ENCODE results near the gene TENM3. TPM values are rescaled to one million over a fixed set of nuclear protein-coding genes. Genes with fewer than 3 reads are reported as not detected.

Gene TENM3
- total and polyA plus RNA-seq, 4 donors = 0.05 to 5.5 (median 1.1) TPM; not detected in 1

- no peaks in the 10 kb centered on the region for H3K36me3 ChIP-seq (ENCODE audit: control insufficient read depth in 1 of 2, insufficient read depth in 2 of 2, low read length in 1 of 2)
- no peak overlapping the region for H3K27ac ChIP-seq (ENCODE audit: low read depth in 1 of 2, low read length in 2 of 2)
- DNase-seq = no peak
- no peaks in the 10 kb centered on the region for H3K27me3 ChIP-seq (ENCODE audit: control insufficient read depth in 1 of 2, insufficient read depth in 2 of 2, low read length in 1 of 2)
- WGBS, 2 donors = 89 to 90% methylated on average over 6 of the region's 6 CpGs
- no peaks in the 10 kb centered on the region for H3K4me1 ChIP-seq (ENCODE audit: control insufficient read depth in 1 of 2, insufficient read depth in 2 of 2, low read length in 2 of 2)
- intact Hi-C loops (cut with DNase I) = no loop called here
- no peak overlapping the region for H3K4me3 ChIP-seq (ENCODE audit: low read length in 2 of 2)
- ATAC-seq (ENCODE audit: low FRiP score) = no peak
- no peaks in the 10 kb centered on the region for H3K9me3 ChIP-seq (ENCODE audit: control insufficient read depth, low read length)
These were observed 455.0 kb downstream of the TENM3 start for GRCh38 chr4:182698212-182698611.

- Histone ChIP-seq H3K27me3 (ENCODE audit: control insufficient read depth in 1 of 2, insufficient read depth in 2 of 2, low read length in 1 of 2) (no peaks in the 10 kb centered on the region), H3K4me1 (ENCODE audit: control insufficient read depth in 1 of 2, insufficient read depth in 2 of 2, low read length in 2 of 2) (no peaks in the 10 kb centered on the region), H3K9me3 (ENCODE audit: control insufficient read depth, low read length) (no peaks in the 10 kb centered on the region), H3K4me3 (ENCODE audit: low read length in 2 of 2) (no peak overlapping the region), H3K27ac (ENCODE audit: low read depth in 1 of 2, low read length in 2 of 2) (no peak overlapping the region), H3K36me3 (ENCODE audit: control insufficient read depth in 1 of 2, insufficient read depth in 2 of 2, low read length in 1 of 2) (no peaks in the 10 kb centered on the region)
- DNase-seq (no peak), ATAC-seq (ENCODE audit: low FRiP score) (no peak)
- intact Hi-C loops (cut with DNase I) = no loop called here
- 87 to 93% methylated on average over 3 of the region's 3 CpGs for WGBS, 2 donors
These were observed 456.0 kb downstream of the TENM3 start for GRCh38 chr4:182699201-182699600.

DNA sequence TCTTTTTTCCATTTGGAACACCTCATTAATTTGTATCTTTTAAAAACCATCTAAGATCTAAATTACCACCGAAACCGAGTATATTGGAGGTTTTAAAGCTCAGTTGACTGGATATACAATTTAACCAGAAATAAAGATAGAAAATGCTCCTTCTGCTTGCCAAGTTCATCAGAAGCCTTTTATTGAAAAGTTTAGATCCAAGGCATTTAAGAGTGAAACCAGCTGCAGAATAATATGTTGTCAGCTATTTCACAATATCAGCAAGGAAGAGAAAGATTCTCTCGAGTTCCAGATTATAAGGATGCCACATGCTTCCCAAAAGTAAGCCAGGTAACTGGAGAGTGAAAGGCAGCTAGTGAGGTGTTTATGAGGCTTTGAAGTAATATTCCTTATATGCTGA lies 456.6 kb downstream of the TENM3 start:
- H3K4me3 ChIP-seq (ENCODE audit: low read length in 2 of 2) = no peak overlapping the region
- no peaks in the 10 kb centered on the region for H3K9me3 ChIP-seq (ENCODE audit: control insufficient read depth, low read length)
- ATAC-seq (ENCODE audit: low FRiP score) (no peak), DNase-seq (no peak)
- 78 to 82% methylated on average over 3 of the region's 3 CpGs for WGBS, 2 donors
- H3K36me3 ChIP-seq (ENCODE audit: control insufficient read depth in 1 of 2, insufficient read depth in 2 of 2, low read length in 1 of 2) = no peaks in the 10 kb centered on the region
- intact Hi-C loops (cut with DNase I) = no loop called here
- no peak overlapping the region for H3K27ac ChIP-seq (ENCODE audit: low read depth in 1 of 2, low read length in 2 of 2)
- no peaks in the 10 kb centered on the region for H3K27me3 ChIP-seq (ENCODE audit: control insufficient read depth in 1 of 2, insufficient read depth in 2 of 2, low read length in 1 of 2)
- H3K4me1 ChIP-seq (ENCODE audit: control insufficient read depth in 1 of 2, insufficient read depth in 2 of 2, low read length in 2 of 2) = no peaks in the 10 kb centered on the region

DNA sequence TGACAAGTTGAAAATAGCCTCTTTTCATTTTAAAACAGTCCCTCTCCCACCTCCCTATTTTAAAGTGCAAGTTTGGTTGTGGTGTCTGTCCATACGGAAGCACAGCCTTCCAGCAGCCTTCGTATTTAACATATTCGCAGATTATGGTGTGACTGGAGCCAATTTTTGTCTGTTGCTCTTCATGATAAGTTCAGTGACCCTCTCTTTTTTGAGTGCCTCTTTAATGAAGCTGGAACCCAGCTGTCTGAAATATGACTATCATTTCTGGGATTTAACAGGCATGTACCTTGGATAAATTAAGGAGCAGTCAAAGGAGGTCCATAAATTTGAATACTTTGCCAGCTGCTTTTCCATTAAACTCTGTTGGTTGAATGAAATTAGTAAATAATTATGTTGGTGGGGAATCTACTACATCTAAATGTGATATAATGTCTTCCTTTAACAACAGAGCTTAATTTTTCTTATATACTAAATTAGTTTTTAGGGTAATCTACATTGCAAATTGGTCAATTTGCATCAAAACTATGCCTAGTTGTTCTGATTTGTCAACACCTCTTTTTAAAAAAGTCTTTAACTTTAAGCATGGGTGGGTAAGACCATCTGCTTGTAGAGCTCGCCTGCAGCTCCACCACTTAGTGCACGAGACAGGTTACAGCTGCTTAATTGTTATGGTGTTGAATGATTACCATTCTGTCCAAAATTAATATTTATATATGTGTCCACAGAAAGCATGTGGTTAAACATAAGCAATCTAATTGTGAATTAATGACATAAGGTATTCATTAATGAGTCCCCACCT lies 457.4 kb downstream of the TENM3 start:
- Histone ChIP-seq H3K27ac (ENCODE audit: low read depth in 1 of 2, low read length in 2 of 2) (no peak overlapping the region), H3K9me3 (ENCODE audit: control insufficient read depth, low read length) (no peaks in the 10 kb centered on the region), H3K27me3 (ENCODE audit: control insufficient read depth in 1 of 2, insufficient read depth in 2 of 2, low read length in 1 of 2) (no peaks in the 10 kb centered on the region), H3K4me1 (ENCODE audit: control insufficient read depth in 1 of 2, insufficient read depth in 2 of 2, low read length in 2 of 2) (no peaks in the 10 kb centered on the region), H3K4me3 (ENCODE audit: low read length in 2 of 2) (no peak overlapping the region), H3K36me3 (ENCODE audit: control insufficient read depth in 1 of 2, insufficient read depth in 2 of 2, low read length in 1 of 2) (no peaks in the 10 kb centered on the region)
- DNase-seq = no peak
- WGBS, 2 donors = 94% methylated on average over 5 of the region's 5 CpGs
- intact Hi-C loops (cut with DNase I) = no loop called here
- no peak for ATAC-seq (ENCODE audit: low FRiP score)

- intact Hi-C loops (cut with DNase I) = no loop called here
- no peaks in the 10 kb centered on the region for H3K9me3 ChIP-seq (ENCODE audit: control insufficient read depth, low read length)
- no peaks in the 10 kb centered on the region for H3K4me1 ChIP-seq (ENCODE audit: control insufficient read depth in 1 of 2, insufficient read depth in 2 of 2, low read length in 2 of 2)
- no peaks in the 10 kb centered on the region for H3K36me3 ChIP-seq (ENCODE audit: control insufficient read depth in 1 of 2, insufficient read depth in 2 of 2, low read length in 1 of 2)
- no peaks in the 10 kb centered on the region for H3K27me3 ChIP-seq (ENCODE audit: control insufficient read depth in 1 of 2, insufficient read depth in 2 of 2, low read length in 1 of 2)
- H3K27ac ChIP-seq (ENCODE audit: low read depth in 1 of 2, low read length in 2 of 2) = no peak overlapping the region
- 81 to 84% methylated on average over 1 of the region's 1 CpG for WGBS, 2 donors
- no peak overlapping the region for H3K4me3 ChIP-seq (ENCODE audit: low read length in 2 of 2)
- ATAC-seq (ENCODE audit: low FRiP score) (no peak), DNase-seq (no peak)
These were observed 460.9 kb downstream of the TENM3 start for GRCh38 chr4:182704077-182704476.

GRCh38 chr4:182704948-182705347 lies 461.7 kb downstream of the TENM3 start:
- WGBS, 2 donors = 88 to 92% methylated on average over 4 of the region's 4 CpGs
- intact Hi-C loops (cut with DNase I) = no loop called here

GRCh38 chr4:182705389-182705788 lies 462.2 kb downstream of the TENM3 start:
- no peak overlapping the region for H3K4me3 ChIP-seq (ENCODE audit: low read length in 2 of 2)
- 95 to 96% methylated on average over 11 of the region's 11 CpGs for WGBS, 2 donors

More at GRCh38 chr4:182704948-182705347, 461.7 kb downstream of the TENM3 start:
- Histone ChIP-seq H3K36me3 (ENCODE audit: control insufficient read depth in 1 of 2, insufficient read depth in 2 of 2, low read length in 1 of 2) (no peaks in the 10 kb centered on the region), H3K27me3 (ENCODE audit: control insufficient read depth in 1 of 2, insufficient read depth in 2 of 2, low read length in 1 of 2) (no peaks in the 10 kb centered on the region), H3K4me3 (ENCODE audit: low read length in 2 of 2) (no peak overlapping the region), H3K4me1 (ENCODE audit: control insufficient read depth in 1 of 2, insufficient read depth in 2 of 2, low read length in 2 of 2) (no peaks in the 10 kb centered on the region), H3K9me3 (ENCODE audit: control insufficient read depth, low read length) (no peaks in the 10 kb centered on the region), H3K27ac (ENCODE audit: low read depth in 1 of 2, low read length in 2 of 2) (no peak overlapping the region)
- DNase-seq (no peak), ATAC-seq (ENCODE audit: low FRiP score) (no peak)

DNA sequence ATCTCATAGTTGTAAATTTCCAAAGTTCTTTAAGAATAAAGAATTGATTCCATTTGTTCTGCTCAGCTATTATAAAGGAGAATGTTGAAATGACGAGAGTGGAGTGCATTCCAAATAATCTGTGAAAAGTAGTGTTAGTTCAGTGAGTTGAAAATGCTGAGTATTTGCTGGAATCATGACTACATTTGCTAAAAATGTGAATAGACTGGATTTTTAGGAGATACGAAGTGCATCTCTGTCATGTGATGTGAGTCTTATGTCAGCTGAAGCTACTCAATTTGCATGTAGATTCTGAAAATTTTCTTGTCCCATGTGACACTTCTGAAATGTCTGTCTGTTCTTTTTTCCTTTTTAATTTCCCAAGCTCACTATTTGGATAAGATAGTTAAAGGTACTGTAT lies 468.0 kb downstream of the TENM3 start:
- WGBS, 2 donors = 45 to 56% methylated on average over 2 of the region's 2 CpGs
- DNase-seq = no peak
- Histone ChIP-seq H3K27me3 (ENCODE audit: control insufficient read depth in 1 of 2, insufficient read depth in 2 of 2, low read length in 1 of 2) (no peaks in the 10 kb centered on the region), H3K4me3 (ENCODE audit: low read length in 2 of 2) (no peak overlapping the region), H3K4me1 (ENCODE audit: control insufficient read depth in 1 of 2, insufficient read depth in 2 of 2, low read length in 2 of 2) (no peaks in the 10 kb centered on the region), H3K27ac (ENCODE audit: low read depth in 1 of 2, low read length in 2 of 2) (no peak overlapping the region), H3K9me3 (ENCODE audit: control insufficient read depth, low read length) (no peaks in the 10 kb centered on the region), H3K36me3 (ENCODE audit: control insufficient read depth in 1 of 2, insufficient read depth in 2 of 2, low read length in 1 of 2) (no peaks in the 10 kb centered on the region)
- no peak for ATAC-seq (ENCODE audit: low FRiP score)
- intact Hi-C loops (cut with DNase I) = no loop called here

More at GRCh38 chr4:182705389-182705788, 462.2 kb downstream of the TENM3 start:
- H3K27me3 ChIP-seq (ENCODE audit: control insufficient read depth in 1 of 2, insufficient read depth in 2 of 2, low read length in 1 of 2) = no peaks in the 10 kb centered on the region
- no peaks in the 10 kb centered on the region for H3K9me3 ChIP-seq (ENCODE audit: control insufficient read depth, low read length)
- ATAC-seq (ENCODE audit: low FRiP score) (no peak), DNase-seq (no peak)
- intact Hi-C loops (cut with DNase I) = no loop called here
- H3K27ac ChIP-seq (ENCODE audit: low read depth in 1 of 2, low read length in 2 of 2) = no peak overlapping the region
- no peaks in the 10 kb centered on the region for H3K36me3 ChIP-seq (ENCODE audit: control insufficient read depth in 1 of 2, insufficient read depth in 2 of 2, low read length in 1 of 2)
- H3K4me1 ChIP-seq (ENCODE audit: control insufficient read depth in 1 of 2, insufficient read depth in 2 of 2, low read length in 2 of 2) = no peaks in the 10 kb centered on the region

GRCh38 chr4:182715548-182715947 lies 472.3 kb downstream of the TENM3 start:
- Histone ChIP-seq H3K27me3 (ENCODE audit: control insufficient read depth in 1 of 2, insufficient read depth in 2 of 2, low read length in 1 of 2) (no peaks in the 10 kb centered on the region), H3K4me3 (ENCODE audit: low read length in 2 of 2) (no peak overlapping the region), H3K27ac (ENCODE audit: low read depth in 1 of 2, low read length in 2 of 2) (no peak overlapping the region), H3K36me3 (ENCODE audit: control insufficient read depth in 1 of 2, insufficient read depth in 2 of 2, low read length in 1 of 2) (no peaks in the 10 kb centered on the region), H3K9me3 (ENCODE audit: control insufficient read depth, low read length) (no peaks in the 10 kb centered on the region), H3K4me1 (ENCODE audit: control insufficient read depth in 1 of 2, insufficient read depth in 2 of 2, low read length in 2 of 2) (no peaks in the 10 kb centered on the region)
- DNase-seq = no peak
- no peak for ATAC-seq (ENCODE audit: low FRiP score)
- WGBS, 2 donors = 93 to 96% methylated on average over 3 of the region's 3 CpGs
- intact Hi-C loops (cut with DNase I) = no loop called here

Measured in aorta (tissue), 5 donors.